GM18867 (cell line): ENCODE data around the gene RP9.
"Not testable (repeated sequence)": the region's sequence is repeated elsewhere in the genome, so short reads cannot be mapped to it uniquely, and the experiment has no call there.

Experiments used
- ATAC-seq: cut with Tn5 transposase; IDR thresholded peaks from one replicate; pipeline ENCODE4 v1.9.1; 2021; ENCODE audit warnings: mild to moderate bottlenecking, moderate library complexity; ENCODE audit not compliant: unreplicated experiment

Gene RP9

DNA sequence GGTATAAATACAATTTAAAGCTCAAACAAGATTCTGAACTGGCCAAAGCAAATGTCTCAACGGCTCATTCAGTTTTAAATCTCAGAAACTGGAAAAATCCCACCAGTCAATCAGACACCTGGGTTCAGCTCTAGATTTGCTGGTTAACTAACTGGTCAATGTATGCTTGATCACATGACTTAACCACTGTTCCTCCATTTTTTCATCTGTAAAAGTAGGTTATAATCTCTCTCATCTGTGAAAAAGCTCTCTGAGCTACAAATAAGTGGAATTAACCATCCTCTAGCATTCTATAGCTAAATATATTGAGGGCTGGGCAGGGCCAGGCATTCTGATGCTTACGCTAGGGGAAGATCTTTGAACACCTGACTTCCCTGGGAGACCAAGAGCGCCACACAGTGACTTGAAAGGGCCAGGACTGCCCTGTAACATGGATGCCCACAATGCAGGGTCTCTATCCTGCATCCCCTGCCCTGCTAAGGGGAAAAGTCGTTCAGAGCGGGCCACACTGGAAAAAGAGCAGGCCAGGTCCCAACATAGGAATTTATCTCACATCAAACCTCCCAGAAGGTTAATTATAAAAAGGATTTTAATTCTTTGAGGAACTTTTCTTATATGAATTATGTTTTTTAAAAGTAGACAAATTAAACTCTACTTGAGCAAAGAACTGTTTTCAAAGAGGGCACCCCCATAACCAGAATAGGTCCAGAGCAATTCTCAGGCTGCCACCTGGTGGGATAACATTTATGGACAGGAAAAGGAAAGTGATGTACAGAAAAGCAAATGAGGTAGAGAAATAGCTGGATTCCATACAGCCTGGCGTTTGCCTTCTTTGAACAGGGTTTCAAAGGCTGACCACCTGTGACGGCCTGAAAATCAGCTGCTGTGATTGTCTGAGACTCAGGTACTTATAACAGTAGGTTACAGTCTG, 1.8 kb downstream of the RP9 start:
- ATAC-seq: no peak

DNA sequence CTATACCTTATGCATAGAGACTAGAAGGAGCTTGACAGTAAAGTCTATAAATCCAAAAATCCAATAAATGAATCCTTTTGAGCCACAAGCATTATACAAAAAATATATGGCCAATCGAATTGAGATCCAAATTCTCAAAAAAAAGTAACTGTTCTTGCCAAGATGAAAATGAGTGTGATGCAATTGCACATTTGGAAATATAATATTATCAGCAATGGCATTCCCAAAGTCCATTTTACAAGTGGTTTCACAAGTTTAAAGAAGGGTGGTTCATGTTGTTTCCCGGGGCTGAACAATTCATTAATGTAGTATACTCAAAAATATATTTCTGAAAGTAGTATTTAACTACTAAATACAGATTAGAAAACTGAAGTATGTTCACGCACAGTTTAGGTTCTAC, 7.3 kb downstream of the RP9 start:
- no peak for ATAC-seq

DNA sequence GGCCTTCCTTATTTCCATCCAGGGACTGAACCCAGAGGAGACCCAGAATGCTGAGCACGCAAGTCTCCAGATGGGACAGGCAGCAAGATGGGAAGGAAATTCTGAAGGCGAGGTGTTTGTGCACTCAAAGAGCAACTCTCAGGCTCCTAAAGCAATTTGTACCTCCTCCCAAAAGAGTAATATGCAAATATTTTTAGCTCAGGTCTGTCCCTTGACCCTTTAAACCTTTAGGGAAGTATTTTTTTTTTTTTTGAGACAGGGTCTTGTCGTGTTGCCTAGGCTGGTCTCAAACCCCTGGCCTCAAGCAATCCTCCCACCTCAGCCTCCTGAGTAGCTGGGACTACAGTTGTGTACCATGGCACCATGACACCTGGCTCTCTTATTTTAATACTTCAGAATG, 8.4 kb downstream of the RP9 start:
- no peak for ATAC-seq

DNA sequence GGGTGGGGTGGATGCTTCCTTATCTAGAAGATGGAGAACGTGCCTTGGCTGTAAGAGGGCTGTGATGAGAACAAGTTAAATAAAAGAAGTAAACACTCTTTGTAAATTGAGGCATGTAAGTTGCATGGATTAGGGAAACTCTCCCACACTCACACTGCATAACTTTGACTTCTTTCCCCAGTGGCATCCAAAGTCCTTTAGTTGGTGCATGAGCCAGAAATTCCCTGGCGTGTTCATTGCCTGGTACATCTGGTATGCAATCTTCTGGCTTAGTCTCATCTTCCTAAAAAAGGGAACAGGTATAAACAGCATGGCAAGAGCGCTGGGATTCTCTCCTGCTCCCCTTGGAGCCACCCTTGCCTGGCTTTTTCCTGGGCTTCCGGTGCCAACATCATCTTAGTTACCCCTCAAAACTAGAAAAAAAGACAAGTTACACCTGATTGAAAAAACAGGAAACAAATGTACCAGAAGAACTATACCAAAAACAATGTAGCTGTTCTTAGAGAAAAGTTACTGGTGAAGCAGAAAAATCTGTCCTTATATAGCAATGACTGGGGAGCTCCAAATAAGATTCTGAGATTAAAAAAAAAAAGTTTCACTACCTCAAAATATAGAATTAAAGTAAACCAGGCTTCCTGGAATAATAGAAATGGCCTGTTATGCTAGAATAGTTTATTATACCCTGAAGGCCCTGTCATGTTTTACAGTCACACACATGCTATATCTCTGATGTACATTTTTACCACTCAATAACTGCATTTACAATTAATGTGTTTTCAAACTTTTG, 9.9 kb downstream of the RP9 start:
- no peak for ATAC-seq

DNA sequence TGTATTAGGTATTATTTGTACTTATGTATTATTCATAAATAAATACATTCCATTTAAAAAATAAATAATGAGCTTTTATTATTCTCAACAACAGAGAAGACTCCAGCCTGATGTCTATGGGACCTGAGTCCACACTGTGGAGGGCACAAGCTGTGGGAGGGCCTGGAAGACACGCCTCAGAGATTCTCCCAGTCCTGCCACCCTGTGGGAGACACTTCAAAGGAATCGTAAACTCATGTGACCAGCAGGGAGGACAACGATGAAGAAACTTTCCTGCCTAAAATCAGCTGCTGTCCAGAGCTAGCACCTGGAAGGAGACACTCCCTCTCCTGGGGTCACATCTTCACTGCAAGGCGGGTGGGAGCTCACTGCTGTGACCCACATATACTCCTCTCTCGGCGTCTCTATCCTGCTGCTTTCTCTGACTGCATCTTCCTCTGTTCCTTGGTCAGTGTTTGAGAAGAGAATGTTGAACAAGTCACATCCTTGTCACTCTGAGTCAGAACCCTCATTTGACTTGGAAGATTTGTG, 14.4 kb downstream of the RP9 start:
- ATAC-seq: not testable (repeated sequence)

DNA sequence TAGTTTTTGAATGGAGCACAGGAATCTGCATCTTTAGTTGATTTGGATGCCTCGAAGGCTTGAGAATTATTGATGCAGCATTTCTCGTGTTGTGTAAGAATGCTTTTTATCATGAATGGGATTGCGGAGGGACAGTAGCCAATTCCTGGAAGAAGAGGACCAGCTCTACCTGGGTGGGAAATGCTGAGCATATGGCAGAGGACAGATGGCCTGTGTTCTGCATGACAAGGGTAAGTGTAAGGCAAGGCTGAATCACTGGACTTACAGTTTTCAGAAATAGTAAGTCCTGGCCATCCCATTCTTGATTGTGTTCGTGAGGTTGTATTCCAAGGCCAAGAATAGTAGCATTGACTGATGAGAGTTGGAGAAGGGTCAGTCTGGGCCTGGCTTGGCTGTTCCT, 15.9 kb downstream of the RP9 start:
- no peak for ATAC-seq

DNA sequence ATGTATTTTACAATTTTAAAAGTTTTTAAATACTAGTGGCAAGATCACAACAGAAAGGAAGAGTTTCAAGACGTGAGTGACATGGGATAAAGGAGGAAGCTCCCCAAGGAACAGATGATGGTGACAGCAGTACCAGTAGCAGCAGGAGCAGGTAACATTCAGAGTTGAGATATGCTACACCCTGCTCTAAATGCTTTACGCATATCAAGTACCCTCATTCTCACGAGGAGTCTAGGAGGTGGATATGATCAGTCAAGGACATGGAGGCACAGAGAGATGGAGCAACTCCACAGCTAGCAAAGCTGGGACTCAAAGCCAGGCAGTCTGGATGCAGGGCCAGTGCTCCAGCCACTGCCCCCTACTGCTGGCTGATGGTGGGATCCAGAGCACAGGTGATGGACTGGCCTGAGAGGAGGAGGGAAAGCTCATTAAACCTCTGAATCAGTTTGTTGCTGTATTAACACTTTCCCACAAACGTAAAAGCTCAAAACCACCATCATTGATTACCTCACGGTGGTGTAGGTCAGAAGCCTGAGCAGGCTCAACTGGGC, 17.5 kb downstream of the RP9 start:
- no peak for ATAC-seq

DNA sequence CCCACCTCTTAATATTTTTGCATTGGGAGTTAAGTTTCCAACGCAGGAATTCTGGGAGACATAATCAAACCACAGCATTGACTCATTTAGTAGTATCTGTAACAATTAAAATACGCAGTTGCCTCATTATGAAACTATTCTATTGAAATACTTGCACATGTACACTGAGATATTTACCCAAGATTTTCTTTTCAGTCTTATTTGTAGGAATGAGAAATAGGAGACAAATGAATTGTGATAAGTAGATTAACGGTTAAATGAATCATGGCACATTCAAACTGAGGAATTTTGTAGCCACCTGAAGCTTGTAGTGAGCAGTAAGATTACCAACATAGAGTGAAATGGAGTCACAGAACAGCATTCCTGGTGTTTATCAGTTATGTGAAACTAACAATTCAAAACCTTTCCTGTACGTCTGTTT, 18.1 kb downstream of the RP9 start:
- no peak for ATAC-seq

DNA sequence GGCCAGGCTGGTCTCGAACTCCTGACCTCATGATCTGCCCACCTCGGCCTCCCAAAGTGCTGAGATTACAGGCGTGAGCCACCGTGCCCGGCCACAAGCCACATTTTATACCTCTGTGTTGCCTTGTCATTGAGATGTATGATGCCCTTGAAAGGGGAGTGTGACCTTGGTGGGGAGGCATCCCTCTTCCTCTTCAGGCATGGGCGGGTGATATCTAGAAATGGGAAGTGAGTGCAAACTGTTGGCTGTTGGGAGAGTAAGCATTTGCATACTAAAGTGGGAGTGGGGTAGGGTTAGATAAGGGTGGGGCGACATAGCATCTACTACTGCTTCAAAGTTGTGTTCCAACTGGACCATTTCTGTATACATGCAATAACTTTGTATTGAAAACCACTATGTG, 20.1 kb downstream of the RP9 start:
- no peak for ATAC-seq

DNA sequence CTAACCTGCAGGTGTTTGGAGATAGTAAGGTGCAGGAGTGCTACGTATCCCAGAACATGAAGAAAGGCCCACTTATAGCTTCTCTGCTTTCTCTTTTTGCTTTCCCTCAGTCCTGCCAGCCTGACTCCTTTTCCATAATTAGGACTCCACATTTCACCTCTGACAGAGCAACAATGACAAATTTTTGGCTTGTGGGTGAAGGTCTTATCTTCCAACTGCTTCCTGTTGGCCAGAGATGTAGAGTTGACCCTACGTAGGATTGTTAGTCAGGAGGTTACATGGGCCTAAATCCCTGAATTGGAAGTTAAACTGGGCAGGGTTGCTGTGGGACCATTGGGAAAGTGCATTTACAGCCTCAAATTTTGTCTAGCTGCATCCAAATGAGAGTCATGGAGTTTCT, 21.3 kb downstream of the RP9 start:
- no peak for ATAC-seq

DNA sequence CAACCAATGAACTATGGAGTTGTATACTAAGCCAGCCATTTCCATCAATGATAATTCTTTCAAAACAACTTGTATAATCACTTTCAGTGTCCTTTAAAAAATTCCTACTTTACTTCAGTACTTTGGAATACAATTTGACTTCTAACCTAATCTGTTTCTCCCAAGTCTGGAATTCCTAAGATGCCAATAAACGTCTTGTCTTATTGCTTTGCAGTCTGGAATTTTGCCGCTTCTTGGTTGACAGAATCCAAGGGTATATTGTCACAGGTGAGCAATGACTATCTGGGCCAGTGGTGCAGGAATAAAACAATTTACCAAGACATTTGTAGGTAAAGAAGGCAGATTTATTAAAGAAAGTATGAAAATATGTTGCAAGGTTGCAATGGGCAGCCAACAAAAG, 21.8 kb downstream of the RP9 start:
- ATAC-seq: no peak

DNA sequence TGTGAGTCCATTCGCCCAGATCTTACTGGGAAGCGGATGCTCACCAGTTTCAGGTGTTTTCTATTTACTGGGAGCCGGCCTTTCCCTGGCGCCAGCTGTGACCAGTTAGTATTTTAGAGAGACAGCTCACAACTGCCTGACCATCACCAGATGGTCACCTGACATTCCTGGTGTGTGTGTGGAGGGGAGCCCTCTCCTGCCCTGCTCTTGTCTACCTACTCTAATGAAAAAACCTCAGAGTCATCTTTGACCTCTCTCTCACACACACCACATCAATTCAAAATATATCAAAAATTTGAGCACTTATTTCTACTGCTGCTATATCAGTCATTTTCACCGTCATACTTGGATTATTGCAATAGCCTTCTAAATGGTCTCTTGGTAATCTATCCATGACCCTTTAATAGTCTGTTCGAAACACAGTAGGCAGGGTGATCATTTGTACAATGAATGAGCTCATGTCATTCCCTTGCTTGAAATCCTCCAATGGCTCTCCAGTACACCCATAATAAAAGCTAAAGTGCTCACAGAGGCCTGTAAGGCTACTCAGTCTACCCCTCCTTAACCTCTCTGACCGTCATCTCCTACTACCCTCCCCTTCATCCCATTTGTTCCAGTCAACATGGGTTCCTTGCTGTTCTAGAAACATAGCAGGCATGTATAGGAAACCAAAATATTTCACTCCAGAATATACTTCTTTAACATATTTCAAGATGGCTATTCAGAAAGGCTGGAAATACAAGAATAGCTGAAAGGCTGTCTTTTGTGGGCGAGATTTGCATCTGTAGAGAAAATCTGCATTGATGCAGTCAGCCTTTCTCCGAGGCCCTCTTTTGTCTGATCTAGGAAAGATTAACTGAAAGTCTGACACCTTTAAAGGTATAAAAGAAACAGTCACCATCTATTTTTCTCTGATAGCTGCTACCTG, 29.2 kb downstream of the RP9 start:
- no peak for ATAC-seq

DNA sequence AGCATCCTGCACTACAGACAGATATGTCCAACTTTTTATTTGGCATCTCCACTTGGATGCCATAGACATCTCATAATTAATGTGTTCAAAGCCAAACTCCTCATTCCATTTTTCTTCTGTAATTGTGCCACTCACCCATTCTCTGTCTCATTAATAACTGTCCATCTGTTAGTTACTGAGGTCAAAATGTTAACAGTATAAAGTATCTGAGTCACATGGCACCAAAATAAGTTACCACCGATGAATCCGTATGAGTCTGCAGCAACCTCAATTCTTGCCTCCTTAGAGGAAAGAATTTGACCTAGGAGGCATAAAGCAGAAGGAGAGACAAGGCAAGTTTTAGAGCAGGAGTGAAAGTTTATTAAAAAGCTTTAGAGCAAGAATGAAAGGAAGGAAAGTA, 30.1 kb downstream of the RP9 start:
- no peak for ATAC-seq

DNA sequence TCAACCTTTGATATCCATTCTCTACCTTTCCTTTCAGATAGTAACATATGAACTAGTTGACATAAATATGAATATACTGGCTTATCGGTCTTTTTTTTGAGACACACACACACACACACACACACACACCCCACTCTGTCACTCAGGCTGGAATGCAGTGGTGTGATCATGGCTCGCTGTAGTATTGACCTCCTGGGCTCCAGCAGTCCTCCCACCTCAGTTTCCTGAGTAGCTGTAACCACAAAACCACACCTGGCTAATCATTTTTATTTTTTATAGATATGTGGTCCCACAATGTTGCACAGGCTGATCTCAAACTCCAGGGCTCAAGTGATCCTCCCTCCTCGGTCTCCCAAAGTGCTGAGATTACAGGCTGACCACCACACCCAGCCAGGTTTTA, 32.5 kb downstream of the RP9 start:
- no peak for ATAC-seq

DNA sequence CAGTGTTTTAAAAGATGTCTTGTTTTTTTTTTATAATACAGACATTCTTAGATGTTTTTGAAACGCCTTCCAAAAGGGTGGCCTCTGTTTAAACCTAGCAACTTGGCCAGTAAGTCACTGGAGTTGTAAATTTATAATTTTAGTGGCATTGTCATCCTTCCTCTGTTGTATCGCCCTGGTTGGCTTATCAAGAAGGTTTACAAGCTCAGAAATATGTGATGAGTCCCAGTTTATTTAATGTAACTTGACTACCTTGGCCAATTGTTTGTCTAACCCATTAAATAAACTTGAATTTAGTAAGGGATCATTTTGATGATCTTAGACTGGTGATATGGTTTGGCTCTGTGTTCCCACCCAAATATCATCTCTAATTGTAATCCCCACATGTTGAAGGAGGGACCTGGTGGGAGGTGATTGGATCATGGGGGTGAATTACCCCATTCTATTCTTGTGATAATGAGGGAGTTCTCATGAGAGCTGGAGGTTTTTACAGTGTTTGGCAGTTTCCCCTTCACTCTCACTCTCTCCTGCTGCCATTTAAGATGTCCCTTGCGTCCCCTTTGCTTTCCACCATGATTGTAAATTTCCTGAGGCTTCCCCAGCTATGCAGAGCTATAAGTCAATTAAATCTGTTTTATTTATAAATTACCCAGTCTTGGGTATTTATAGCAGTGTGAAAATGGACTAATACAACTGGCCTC, 33.2 kb downstream of the RP9 start:
- no peak for ATAC-seq

DNA sequence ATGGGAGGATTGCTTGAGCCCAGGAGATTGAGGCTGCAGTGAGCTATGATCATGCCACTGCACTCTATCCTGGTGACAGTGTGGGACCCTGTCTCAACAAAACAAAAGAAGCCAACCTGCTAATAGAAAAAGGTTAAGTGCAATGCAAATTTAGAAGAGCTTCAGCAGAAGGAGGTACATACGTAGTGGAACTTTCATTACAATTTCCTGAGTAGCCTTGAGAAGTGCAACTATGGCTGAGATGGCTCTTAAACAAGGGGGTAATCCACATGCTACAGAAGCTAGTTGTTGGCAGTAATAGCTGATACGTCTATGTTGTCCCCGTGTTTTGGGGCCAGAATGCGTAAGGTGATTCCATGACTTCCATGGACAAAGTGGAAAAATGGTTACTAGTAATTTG, 36.0 kb downstream of the RP9 start:
- peak; percentile 61 for ATAC-seq

DNA sequence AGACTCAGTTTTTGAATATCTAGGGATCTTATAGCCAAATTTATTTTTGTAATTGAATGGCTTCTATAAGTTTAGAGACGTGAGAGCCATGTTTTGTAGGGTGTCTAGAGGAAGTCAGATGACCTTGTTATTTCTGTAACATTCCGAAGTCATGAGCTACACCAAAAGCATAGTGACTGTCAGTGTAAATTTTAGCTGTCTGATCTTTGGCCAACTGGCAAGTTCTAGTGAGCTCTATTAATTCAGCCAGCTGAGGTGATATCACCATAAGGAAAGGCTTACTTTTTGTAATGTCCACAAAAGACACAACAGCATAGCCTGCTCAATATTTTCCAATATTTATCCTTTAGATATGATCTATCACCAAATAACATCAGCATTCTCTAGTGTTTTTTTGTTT, 36.7 kb downstream of the RP9 start:
- no peak for ATAC-seq

DNA sequence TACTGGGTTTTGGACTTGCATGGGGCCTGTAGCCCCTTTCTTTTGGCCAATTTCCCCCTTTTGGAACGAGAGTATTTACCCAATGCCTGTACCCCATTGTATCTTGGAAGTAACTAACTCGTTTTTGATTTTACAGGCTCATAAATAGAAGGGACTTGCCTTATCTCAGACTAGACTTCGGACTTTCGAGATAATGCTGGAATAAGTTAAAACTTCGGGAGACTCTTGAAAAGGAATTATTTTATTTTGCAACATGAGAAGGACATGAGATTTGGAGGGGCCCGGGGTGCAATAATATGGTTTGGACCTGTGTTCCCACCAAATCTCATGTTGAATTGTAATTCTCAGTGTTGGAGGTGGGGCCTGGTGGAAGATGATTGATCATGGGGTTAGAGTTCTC, 38.4 kb downstream of the RP9 start:
- no peak for ATAC-seq

DNA sequence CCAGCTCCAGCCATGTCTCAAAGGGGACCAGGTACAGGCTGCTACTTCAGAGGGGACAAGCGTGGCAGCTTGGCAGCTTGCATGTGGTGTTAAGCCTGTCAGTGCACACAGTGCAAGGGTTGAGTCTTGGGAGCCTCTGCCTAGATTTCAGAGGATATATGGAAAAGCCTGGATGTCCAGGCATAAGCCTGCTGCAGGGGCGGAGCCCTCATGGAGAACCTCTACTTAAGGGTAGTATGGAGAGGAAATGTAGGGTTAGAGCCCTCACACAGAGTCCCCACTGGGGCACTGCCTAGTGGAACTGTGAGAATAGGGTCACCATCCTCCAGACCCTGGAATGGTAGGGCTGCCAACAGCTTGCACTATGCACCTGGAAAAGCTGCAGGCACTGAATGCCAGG, 38.9 kb downstream of the RP9 start:
- ATAC-seq: no peak

DNA sequence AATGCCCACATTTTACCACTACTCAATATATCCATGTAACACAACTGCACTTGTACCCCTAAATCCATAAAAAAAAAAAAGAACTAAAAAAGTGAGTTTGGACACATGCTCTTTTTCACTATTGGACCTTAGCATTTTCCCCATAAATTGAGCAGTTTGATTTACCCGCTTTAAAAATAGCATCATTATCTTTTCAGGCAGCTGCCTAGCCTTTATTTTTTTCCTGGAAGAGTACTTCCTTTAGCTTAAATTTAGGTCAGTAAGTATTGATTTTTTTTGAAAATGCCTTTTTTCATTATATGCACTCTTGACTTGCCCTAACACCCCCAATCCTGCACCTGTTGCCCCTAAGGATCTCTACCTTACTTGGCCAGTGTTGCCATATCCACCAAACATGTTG, 41.3 kb downstream of the RP9 start:
- no peak for ATAC-seq
